ENCODE results near the gene GPR55.

Gene GPR55, protein sequence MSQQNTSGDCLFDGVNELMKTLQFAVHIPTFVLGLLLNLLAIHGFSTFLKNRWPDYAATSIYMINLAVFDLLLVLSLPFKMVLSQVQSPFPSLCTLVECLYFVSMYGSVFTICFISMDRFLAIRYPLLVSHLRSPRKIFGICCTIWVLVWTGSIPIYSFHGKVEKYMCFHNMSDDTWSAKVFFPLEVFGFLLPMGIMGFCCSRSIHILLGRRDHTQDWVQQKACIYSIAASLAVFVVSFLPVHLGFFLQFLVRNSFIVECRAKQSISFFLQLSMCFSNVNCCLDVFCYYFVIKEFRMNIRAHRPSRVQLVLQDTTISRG

GRCh38 chr2:230924470-230925341, at the start of gene GPR55:
Gene GPR55, minus strand, starts transcription at chr2:230925242. Its CDS starts 14,280 bp downstream, at chr2:230910962.
- H3K27ac ChIP-seq (ENCODE audit: low read length): peak within 1 kb of the TSS; percentile 34; the same call in 1 of the 2 replicates
- TF ChIP-seq EZH2phosphoT487 (IDR thresholded peaks at IDR 0.05; ENCODE audit: low read length): no peak
- no peak for TF ChIP-seq EZH2 (optimal IDR thresholded peaks at IDR 0.05; ENCODE audit: low read depth, low read length)
- peak; percentile 37 for TF ChIP-seq CTCF (IDR thresholded peaks at IDR 0.05; ENCODE audit: low read length)
- H3F3A ChIP-seq (ENCODE audit: insufficient read depth, low read length): no peaks in the 10 kb centered on the region
- H3K4me3 ChIP-seq (ENCODE audit: low read length): no peak within 1 kb of the TSS
- no peaks in the 10 kb centered on the region for H3K36me3 ChIP-seq (replicated peaks; ENCODE audit: insufficient read depth, low read length)
- no peak for DNase-seq
- no peaks in the 10 kb centered on the region for H3K27me3 ChIP-seq (replicated peaks; ENCODE audit: insufficient read depth, low read length)
- peak within 1 kb of the TSS; percentile 3; the same call in 1 of the 2 replicates for H3K4me2 ChIP-seq (ENCODE audit: low read depth, low read length)
- H2AFZ ChIP-seq (ENCODE audit: low read length): 0 out of 2 replicates have a peak within 1 kb of the TSS, but pooled peaks have one; percentile 35
- H4K20me1 ChIP-seq (ENCODE audit: insufficient read depth, low read length): no peaks in the 10 kb centered on the region
- H3K9me3 ChIP-seq (replicated peaks; ENCODE audit: insufficient read depth, low read length): no peaks in the 10 kb centered on the region
- H3K4me1 ChIP-seq (ENCODE audit: low read length): peaks cover 24% of the 10 kb centered on the region
- H3K9me2 ChIP-seq (replicated peaks; ENCODE audit: insufficient read depth, low read length): no peaks in the 10 kb centered on the region
- H3K79me2 ChIP-seq (ENCODE audit: low read length): no peaks in the 10 kb centered on the region
- H3K9ac ChIP-seq (ENCODE audit: low read length): no peak within 1 kb of the TSS

GRCh38 chr2:230974096-230974913, 49.3 kb upstream of the GPR55 start:
- H2AFZ ChIP-seq (ENCODE audit: low read length): no peak overlapping the region
- H3K9me3 ChIP-seq (replicated peaks; ENCODE audit: insufficient read depth, low read length): no peaks in the 10 kb centered on the region
- no peaks in the 10 kb centered on the region for H3K27me3 ChIP-seq (replicated peaks; ENCODE audit: insufficient read depth, low read length)
- DNase-seq: peak; percentile 20
- no peaks in the 10 kb centered on the region for H3K4me1 ChIP-seq (ENCODE audit: low read length)
- TF ChIP-seq EZH2phosphoT487 (IDR thresholded peaks at IDR 0.05; ENCODE audit: low read length) (no peak), CTCF (IDR thresholded peaks at IDR 0.05; ENCODE audit: low read length) (no peak), EZH2 (optimal IDR thresholded peaks at IDR 0.05; ENCODE audit: low read depth, low read length) (no peak)
- no peaks in the 10 kb centered on the region for H3K9me2 ChIP-seq (replicated peaks; ENCODE audit: insufficient read depth, low read length)
- no peaks in the 10 kb centered on the region for H3K79me2 ChIP-seq (ENCODE audit: low read length)
- no peak overlapping the region for H3K4me2 ChIP-seq (ENCODE audit: low read depth, low read length)
- H3K27ac ChIP-seq (ENCODE audit: low read length): no peak overlapping the region
- no peak overlapping the region for H3K4me3 ChIP-seq (ENCODE audit: low read length)
- no peaks in the 10 kb centered on the region for H3K36me3 ChIP-seq (replicated peaks; ENCODE audit: insufficient read depth, low read length)
- H3K9ac ChIP-seq (ENCODE audit: low read length): no peak overlapping the region
- H3F3A ChIP-seq (ENCODE audit: insufficient read depth, low read length): 0 out of 2 replicates have a peak, but pooled peaks cover 6% of the 10 kb centered on the region
- no peaks in the 10 kb centered on the region for H4K20me1 ChIP-seq (ENCODE audit: insufficient read depth, low read length)

DNA sequence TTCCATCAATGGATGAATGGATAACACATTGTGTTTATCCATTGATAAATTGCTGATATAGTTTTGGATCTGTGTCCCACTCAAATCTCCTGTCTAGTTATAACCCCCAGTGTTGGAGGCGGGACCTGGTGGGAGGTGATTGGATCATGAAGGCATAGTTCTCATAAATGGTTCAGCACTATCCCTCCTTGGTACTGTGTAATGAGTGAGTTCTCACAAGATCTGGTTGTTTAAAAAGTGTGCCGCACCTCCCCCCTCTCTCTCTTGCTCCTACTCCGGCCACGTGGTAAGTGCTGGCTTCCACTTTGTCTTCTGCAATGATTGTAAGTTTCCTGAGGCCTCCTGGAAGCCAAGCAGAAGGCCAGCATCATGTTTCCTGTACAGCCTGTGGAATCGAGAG, 47.0 kb upstream of the GPR55 start:
- Histone ChIP-seq H3K79me2 (ENCODE audit: low read length) (no peaks in the 10 kb centered on the region), H3K9me2 (replicated peaks; ENCODE audit: insufficient read depth, low read length) (no peaks in the 10 kb centered on the region)

More for the DNA sequence above, 47.0 kb upstream of the GPR55 start:
- TF ChIP-seq EZH2phosphoT487 (IDR thresholded peaks at IDR 0.05; ENCODE audit: low read length) (no peak), CTCF (IDR thresholded peaks at IDR 0.05; ENCODE audit: low read length) (no peak), EZH2 (optimal IDR thresholded peaks at IDR 0.05; ENCODE audit: low read depth, low read length) (no peak)
- no peak overlapping the region for H2AFZ ChIP-seq (ENCODE audit: low read length)
- no peak overlapping the region for H3K9ac ChIP-seq (ENCODE audit: low read length)
- H3K4me2 ChIP-seq (ENCODE audit: low read depth, low read length): no peak overlapping the region
- H3K27me3 ChIP-seq (replicated peaks; ENCODE audit: insufficient read depth, low read length): no peaks in the 10 kb centered on the region
- DNase-seq: no peak
- 0 out of 2 replicates have a peak, but pooled peaks cover 6% of the 10 kb centered on the region for H3F3A ChIP-seq (ENCODE audit: insufficient read depth, low read length)
- no peaks in the 10 kb centered on the region for H3K36me3 ChIP-seq (replicated peaks; ENCODE audit: insufficient read depth, low read length)
- H3K27ac ChIP-seq (ENCODE audit: low read length): no peak overlapping the region
- H3K4me3 ChIP-seq (ENCODE audit: low read length): no peak overlapping the region
- H3K4me1 ChIP-seq (ENCODE audit: low read length): no peaks in the 10 kb centered on the region
- no peaks in the 10 kb centered on the region for H4K20me1 ChIP-seq (ENCODE audit: insufficient read depth, low read length)
- no peaks in the 10 kb centered on the region for H3K9me3 ChIP-seq (replicated peaks; ENCODE audit: insufficient read depth, low read length)
